Central memory CD4-positive, alpha-beta T cell (primary cell): ENCODE data around the gene SEC62.
"Not testable (repeated sequence)": the region's sequence is repeated elsewhere in the genome, so short reads cannot be mapped to it uniquely, and the experiment has no call there.

Source experiments
- DNase-seq: peaks from one replicate; pipeline ENCODE4 v3.0.0; 2022

SEC62 gene

GRCh38 chr3:170019306-170019705 lies 52.7 kb downstream of the SEC62 start:
- DNase-seq = not testable (repeated sequence)

DNA sequence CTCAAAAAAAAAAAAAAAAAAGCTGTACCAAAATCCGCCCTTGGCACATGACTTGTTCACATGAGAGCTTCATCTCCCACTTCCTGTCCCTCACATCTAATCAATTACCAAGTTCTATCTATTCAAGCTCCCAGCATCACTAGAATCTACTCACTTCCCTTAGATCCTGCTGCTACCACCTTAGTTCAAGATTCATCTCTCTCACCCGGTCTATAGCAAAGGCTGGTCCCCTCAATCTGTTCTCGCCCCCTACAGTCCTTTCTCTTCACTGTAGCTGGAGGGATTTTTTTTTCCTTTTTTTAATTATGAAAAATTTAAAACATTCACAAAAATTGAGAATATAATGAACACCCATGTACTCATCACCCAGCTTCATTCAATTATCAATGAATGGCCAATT lies 54.5 kb downstream of the SEC62 start:
- peak; percentile 12 for DNase-seq

DNA sequence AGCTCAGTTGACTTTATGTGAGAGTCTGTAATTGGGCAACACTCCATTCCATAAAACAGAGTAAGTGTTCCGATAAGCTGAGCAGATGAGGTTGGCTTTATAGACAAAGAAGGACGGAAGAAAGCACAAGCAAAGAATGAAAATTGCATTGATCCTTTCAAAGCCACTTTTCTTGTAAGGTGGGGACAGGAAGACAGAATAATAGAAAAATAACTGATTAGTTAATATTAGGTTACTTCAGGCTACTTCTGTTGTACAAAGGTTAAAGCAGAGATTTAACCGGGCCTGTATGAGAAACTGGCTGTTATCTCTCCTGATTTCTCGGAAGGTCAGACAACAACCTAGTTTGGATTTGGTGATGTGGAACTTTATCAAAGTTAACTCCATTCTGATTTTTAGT lies 55.7 kb downstream of the SEC62 start:
- no peak for DNase-seq

DNA sequence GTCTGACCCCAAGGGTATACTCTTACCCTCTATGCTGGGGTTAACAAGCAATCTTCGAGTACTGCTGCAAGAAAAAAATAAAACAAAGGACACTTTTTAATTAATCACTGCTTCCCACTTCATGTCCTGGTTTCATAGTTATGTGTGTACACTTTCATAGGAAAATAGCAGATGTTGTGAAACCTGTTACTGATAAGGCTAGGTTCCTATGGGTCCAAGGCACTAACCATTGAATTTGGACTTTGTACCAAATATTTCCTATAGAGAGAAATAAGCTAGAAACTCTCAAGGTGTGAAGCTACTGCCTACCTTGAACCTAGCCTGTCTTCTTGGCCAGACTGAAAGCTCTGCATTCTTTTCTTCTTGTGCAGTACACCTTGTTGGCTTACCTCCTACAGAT lies 56.6 kb downstream of the SEC62 start:
- no peak for DNase-seq

GRCh38 chr3:170024581-170024980 lies 58.0 kb downstream of the SEC62 start:
- no peak for DNase-seq

GRCh38 chr3:170027233-170028102 lies 60.9 kb downstream of the SEC62 start:
- peak; percentile 14 for DNase-seq

DNA sequence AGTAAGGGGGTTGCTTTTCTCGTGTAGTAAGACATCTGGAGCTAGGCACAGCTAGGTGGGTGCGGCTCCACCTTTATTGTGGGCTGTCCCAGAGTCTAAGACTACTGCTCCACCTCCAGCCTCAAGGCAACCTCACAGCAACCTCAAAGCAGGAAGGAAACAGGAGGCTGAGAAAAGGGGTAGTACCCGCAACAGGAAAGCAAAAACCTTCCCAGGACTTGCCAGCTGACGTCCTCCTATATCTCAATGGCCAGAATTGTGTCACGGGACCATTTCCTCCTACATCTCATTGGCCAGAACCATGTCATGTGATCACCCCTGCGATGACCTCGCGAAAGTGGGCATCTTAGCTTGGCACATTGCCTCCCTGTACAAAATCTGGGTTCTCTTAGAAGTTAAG lies 66.9 kb downstream of the SEC62 start:
- DNase-seq = peak; percentile 79

- DNase-seq = peak; percentile 73
Measured at GRCh38 chr3:170037463-170038433, 71.1 kb downstream of the SEC62 start, which contains the start of gene GPR160. TSS of gene GPR160 (plus strand) at chr3:170037995. CDS start at chr3:170083973, 45,978 bp downstream.

- peak; percentile 37 for DNase-seq
Measured at GRCh38 chr3:170038434-170039110, 72.0 kb downstream of the SEC62 start.

GRCh38 chr3:170040418-170040817 lies 73.8 kb downstream of the SEC62 start:
- DNase-seq = no peak

- no peak for DNase-seq
Measured at GRCh38 chr3:170043506-170043905, 76.9 kb downstream of the SEC62 start.

- no peak for DNase-seq
Measured at GRCh38 chr3:170044271-170044670, 77.7 kb downstream of the SEC62 start.

DNA sequence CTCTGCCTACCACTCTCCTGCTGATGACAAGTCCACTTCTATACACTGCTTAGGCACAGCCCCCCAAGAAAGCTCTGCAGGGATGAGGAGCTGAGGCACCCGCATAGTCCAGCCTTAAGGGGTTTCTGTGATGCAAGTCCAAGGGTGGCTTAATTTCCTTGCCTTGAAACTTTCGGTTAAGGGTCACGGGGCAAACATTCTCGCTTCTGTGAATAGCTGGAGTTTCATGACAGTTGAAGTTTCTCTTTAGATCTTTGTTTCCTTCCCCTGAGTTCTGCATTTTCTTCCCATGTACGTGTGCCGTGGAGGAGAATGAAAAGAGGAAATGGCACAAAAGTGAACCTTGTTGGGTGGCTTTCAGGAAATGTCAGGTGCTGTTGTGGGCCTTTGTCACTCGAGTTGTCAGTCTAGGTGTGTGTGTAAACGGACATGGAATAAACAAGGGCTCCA lies 78.2 kb downstream of the SEC62 start:
- DNase-seq = no peak

- no peak for DNase-seq
Measured at GRCh38 chr3:170046269-170047132, 79.9 kb downstream of the SEC62 start.

GRCh38 chr3:170047133-170047404 lies 80.5 kb downstream of the SEC62 start:
- DNase-seq = no peak
